OCI-LY1 (cell line): ENCODE measurements around the gene PPM1E.

Experiments
- H2AFZ ChIP-seq: fragments of 200-600 bp; sonication (generic), shearing (Covaris generic); 2 replicates; pipeline ENCODE4 v1.6.0; 2014; ENCODE audit warnings: antibody characterized with exemption, mild to moderate bottlenecking, low read length
- H3F3A ChIP-seq: fragments of 200-600 bp; sonication (generic), shearing (Covaris generic); 2 replicates; pipeline ENCODE4 v1.6.0; 2014; ENCODE audit warnings: mild to moderate bottlenecking, antibody characterized with exemption, low read length, moderate library complexity; ENCODE audit not compliant: insufficient read depth
- H3K27ac ChIP-seq: fragments of 200-600 bp; sonication (generic); 2 replicates; pipeline ENCODE4 v1.5.1; 2014; ENCODE audit warnings: low read length, mixed run types, mild to moderate bottlenecking, low read depth; ENCODE audit not compliant: poor library complexity, severe bottlenecking
- H3K27me3 ChIP-seq: fragments of 200-600 bp; sonication (generic); 2 replicates; pipeline ENCODE4 v1.6.0; 2014; ENCODE audit warnings: antibody characterized with exemption, mild to moderate bottlenecking, low read length, moderate library complexity; ENCODE audit not compliant: insufficient read depth
- H3K36me3 ChIP-seq: fragments of 200-600 bp; sonication (generic); 2 replicates; pipeline ENCODE4 v1.6.1; 2014; ENCODE audit warnings: mild to moderate bottlenecking, antibody characterized with exemption, low read length, moderate library complexity, mixed read lengths; ENCODE audit not compliant: insufficient read depth
- H3K4me1 ChIP-seq: fragments of 200-600 bp; sonication (generic); 2 replicates; pipeline ENCODE4 v1.5.1; 2014; ENCODE audit warnings: mild to moderate bottlenecking, low read length, moderate library complexity; ENCODE audit not compliant: insufficient read depth, severe bottlenecking
- H3K4me2 ChIP-seq: fragments of 200-600 bp; sonication (generic), shearing (Covaris generic); 2 replicates; pipeline ENCODE4 v1.6.1; 2014; ENCODE audit warnings: low read length
- H3K4me3 ChIP-seq: fragments of 200-600 bp; sonication (generic); 2 replicates; pipeline ENCODE4 v1.5.1; 2014; ENCODE audit warnings: low read length, low read depth, mild to moderate bottlenecking, mixed read lengths; ENCODE audit not compliant: poor library complexity, severe bottlenecking
- H3K79me2 ChIP-seq: fragments of 200-600 bp; shearing (Covaris generic); 2 replicates; pipeline ENCODE4 v1.6.1; 2016; ENCODE audit warnings: mixed run types, low read length, mixed read lengths; ENCODE audit not compliant: insufficient read depth
- H3K9ac ChIP-seq: fragments of 200-600 bp; sonication (generic), shearing (Covaris generic); 2 replicates; pipeline ENCODE4 v1.6.1; 2014; ENCODE audit warnings: mild to moderate bottlenecking, low read length, mixed read lengths
- H3K9me2 ChIP-seq: fragments of 200-600 bp; sonication (generic), shearing (Covaris generic); 2 replicates; pipeline ENCODE4 v1.6.1; 2014; ENCODE audit warnings: low read depth, mild to moderate bottlenecking, low read length, mixed read lengths
- H3K9me3 ChIP-seq: fragments of 200-600 bp; shearing (Covaris generic); 2 replicates; pipeline ENCODE4 v1.6.1; 2014; ENCODE audit warnings: low read length, mixed read lengths
- H4K20me1 ChIP-seq: fragments of 200-600 bp; sonication (generic), shearing (Covaris generic); 2 replicates; pipeline ENCODE4 v1.6.0; 2016; ENCODE audit warnings: mild to moderate bottlenecking, low read length; ENCODE audit not compliant: insufficient read depth
- CTCF ChIP-seq: fragments of 200-600 bp; sonication (generic), shearing (Covaris generic); IDR thresholded peaks from 2 replicates; pipeline ENCODE4 v1.5.1; 2017; ENCODE audit warnings: mild to moderate bottlenecking, antibody characterized with exemption, low read length, moderate library complexity, mixed read lengths
- EZH2 ChIP-seq: fragments of 200-600 bp; sonication (generic), shearing (Covaris generic); IDR thresholded peaks from 2 replicates; pipeline ENCODE4 v1.8.0; 2017; ENCODE audit warnings: borderline replicate concordance, mixed run types, mild to moderate bottlenecking, antibody characterized with exemption, low read length, moderate library complexity, mixed read lengths

PPM1E gene

GRCh38 chr17:58913552-58913951, 157.9 kb downstream of the PPM1E start:
- no peak for TF ChIP-seq EZH2
- no peak for TF ChIP-seq CTCF
- Histone ChIP-seq H3K36me3 (no peaks in the 10 kb centered on the region), H4K20me1 (no peaks in the 10 kb centered on the region), H3F3A (no peaks in the 10 kb centered on the region), H3K79me2 (no peaks in the 10 kb centered on the region), H3K9me2 (no peaks in the 10 kb centered on the region), H3K4me2 (no peak overlapping the region), H2AFZ (no peak overlapping the region), H3K9me3 (no peaks in the 10 kb centered on the region), H3K4me3 (no peak overlapping the region), H3K27ac (no peak overlapping the region), H3K4me1 (no peaks in the 10 kb centered on the region), H3K27me3 (peaks cover 5% of the 10 kb centered on the region; the same call in 1 of the 2 replicates), H3K9ac (no peak overlapping the region)

- Histone ChIP-seq H4K20me1 (no peaks in the 10 kb centered on the region), H3K9ac (no peak overlapping the region), H3K9me2 (no peaks in the 10 kb centered on the region), H3K27me3 (peaks cover 5% of the 10 kb centered on the region; the same call in 1 of the 2 replicates), H3K4me1 (no peaks in the 10 kb centered on the region), H3K79me2 (no peaks in the 10 kb centered on the region), H2AFZ (no peak overlapping the region), H3K9me3 (no peaks in the 10 kb centered on the region), H3K27ac (no peak overlapping the region), H3F3A (no peaks in the 10 kb centered on the region), H3K4me3 (no peak overlapping the region), H3K4me2 (no peak overlapping the region), H3K36me3 (no peaks in the 10 kb centered on the region)
- TF ChIP-seq EZH2 (no peak), CTCF (no peak)
Observed at GRCh38 chr17:58913971-58914769, 158.5 kb downstream of the PPM1E start.

GRCh38 chr17:58917228-58917627, 161.6 kb downstream of the PPM1E start:
- H3K4me3 ChIP-seq = no peak overlapping the region
- no peaks in the 10 kb centered on the region for H3F3A ChIP-seq
- no peaks in the 10 kb centered on the region for H3K4me1 ChIP-seq
- H3K36me3 ChIP-seq = no peaks in the 10 kb centered on the region
- TF ChIP-seq EZH2 (no peak), CTCF (no peak)
- H3K79me2 ChIP-seq = no peaks in the 10 kb centered on the region
- no peaks in the 10 kb centered on the region for H3K9me3 ChIP-seq
- H4K20me1 ChIP-seq = no peaks in the 10 kb centered on the region
- H3K27ac ChIP-seq = no peak overlapping the region
- H3K27me3 ChIP-seq = no peaks in the 10 kb centered on the region
- H2AFZ ChIP-seq = no peak overlapping the region
- no peak overlapping the region for H3K9ac ChIP-seq
- no peaks in the 10 kb centered on the region for H3K9me2 ChIP-seq
- no peak overlapping the region for H3K4me2 ChIP-seq
